ENCODE measurements around the gene ASPSCR1.

ASPSCR1 gene

GRCh38 chr17:81966343-81967243, 10.8 kb upstream of the ASPSCR1 start:
- TF ChIP-seq MYC (IDR thresholded peaks at IDR 0.05; ENCODE audit: low read depth, low read length), result no peak
- TF ChIP-seq, protein P1, sequence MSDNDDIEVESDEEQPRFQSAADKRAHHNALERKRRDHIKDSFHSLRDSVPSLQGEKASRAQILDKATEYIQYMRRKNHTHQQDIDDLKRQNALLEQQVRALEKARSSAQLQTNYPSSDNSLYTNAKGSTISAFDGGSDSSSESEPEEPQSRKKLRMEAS (IDR thresholded peaks at IDR 0.05; ENCODE audit: low read depth, low read length), result no peak
- TF ChIP-seq, protein P2, sequence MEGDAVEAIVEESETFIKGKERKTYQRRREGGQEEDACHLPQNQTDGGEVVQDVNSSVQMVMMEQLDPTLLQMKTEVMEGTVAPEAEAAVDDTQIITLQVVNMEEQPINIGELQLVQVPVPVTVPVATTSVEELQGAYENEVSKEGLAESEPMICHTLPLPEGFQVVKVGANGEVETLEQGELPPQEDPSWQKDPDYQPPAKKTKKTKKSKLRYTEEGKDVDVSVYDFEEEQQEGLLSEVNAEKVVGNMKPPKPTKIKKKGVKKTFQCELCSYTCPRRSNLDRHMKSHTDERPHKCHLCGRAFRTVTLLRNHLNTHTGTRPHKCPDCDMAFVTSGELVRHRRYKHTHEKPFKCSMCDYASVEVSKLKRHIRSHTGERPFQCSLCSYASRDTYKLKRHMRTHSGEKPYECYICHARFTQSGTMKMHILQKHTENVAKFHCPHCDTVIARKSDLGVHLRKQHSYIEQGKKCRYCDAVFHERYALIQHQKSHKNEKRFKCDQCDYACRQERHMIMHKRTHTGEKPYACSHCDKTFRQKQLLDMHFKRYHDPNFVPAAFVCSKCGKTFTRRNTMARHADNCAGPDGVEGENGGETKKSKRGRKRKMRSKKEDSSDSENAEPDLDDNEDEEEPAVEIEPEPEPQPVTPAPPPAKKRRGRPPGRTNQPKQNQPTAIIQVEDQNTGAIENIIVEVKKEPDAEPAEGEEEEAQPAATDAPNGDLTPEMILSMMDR (IDR thresholded peaks at IDR 0.05; ENCODE audit: low read depth, low read length), result no peak
- DNase-seq (ENCODE audit: low read depth), result peak; percentile 56
- no peak overlapping the region for H3K4me3 ChIP-seq (ENCODE audit: low read depth, low read length)

DNA sequence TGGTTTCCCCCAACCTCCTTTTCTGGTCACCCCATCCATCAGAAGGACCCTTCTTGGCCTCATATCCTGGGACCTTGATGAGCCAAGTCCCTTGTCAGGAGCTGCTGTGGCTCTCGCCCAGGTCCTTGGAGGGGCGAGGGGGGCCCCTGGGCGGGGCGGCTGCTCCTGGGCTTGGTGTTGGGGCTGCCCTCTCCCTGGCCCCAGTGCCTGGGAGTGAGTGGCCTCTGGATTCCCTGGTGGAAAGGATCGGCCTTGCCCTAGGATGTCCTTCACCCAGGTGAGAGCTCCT, 10.2 kb upstream of the ASPSCR1 start:
- no peak for TF ChIP-seq MYC (IDR thresholded peaks at IDR 0.05; ENCODE audit: low read depth, low read length)
- TF ChIP-seq, protein P1 (IDR thresholded peaks at IDR 0.05; ENCODE audit: low read depth, low read length), result no peak
- no peak for TF ChIP-seq POLR2A (IDR thresholded peaks at IDR 0.05; ENCODE audit: extremely low read depth, insufficient read length)
- TF ChIP-seq, protein P2 (IDR thresholded peaks at IDR 0.05; ENCODE audit: low read depth, low read length), result no peak
- DNase-seq (ENCODE audit: low read depth), result no peak
- H3K4me3 ChIP-seq (ENCODE audit: low read depth, low read length), result no peak overlapping the region

GRCh38 chr17:81967533-81968395, 9.7 kb upstream of the ASPSCR1 start:
- TF ChIP-seq, protein P2 (IDR thresholded peaks at IDR 0.05; ENCODE audit: low read depth, low read length), result no peak
- TF ChIP-seq MYC (IDR thresholded peaks at IDR 0.05; ENCODE audit: low read depth, low read length) (no peak), POLR2A (IDR thresholded peaks at IDR 0.05; ENCODE audit: extremely low read depth, insufficient read length) (no peak)
- TF ChIP-seq, protein P1 (IDR thresholded peaks at IDR 0.05; ENCODE audit: low read depth, low read length), result no peak
- peak; percentile 52 for DNase-seq (ENCODE audit: low read depth)
- no peak overlapping the region for H3K4me3 ChIP-seq (ENCODE audit: low read depth, low read length)

GRCh38 chr17:81968396-81968745, 9.1 kb upstream of the ASPSCR1 start:
- DNase-seq (ENCODE audit: low read depth), result no peak
- TF ChIP-seq POLR2A (IDR thresholded peaks at IDR 0.05; ENCODE audit: extremely low read depth, insufficient read length), result no peak
- TF ChIP-seq, protein P2 (IDR thresholded peaks at IDR 0.05; ENCODE audit: low read depth, low read length), result no peak
- no peak for TF ChIP-seq MYC (IDR thresholded peaks at IDR 0.05; ENCODE audit: low read depth, low read length)
- TF ChIP-seq, protein P1 (IDR thresholded peaks at IDR 0.05; ENCODE audit: low read depth, low read length), result no peak
- H3K4me3 ChIP-seq (ENCODE audit: low read depth, low read length), result no peak overlapping the region

DNA sequence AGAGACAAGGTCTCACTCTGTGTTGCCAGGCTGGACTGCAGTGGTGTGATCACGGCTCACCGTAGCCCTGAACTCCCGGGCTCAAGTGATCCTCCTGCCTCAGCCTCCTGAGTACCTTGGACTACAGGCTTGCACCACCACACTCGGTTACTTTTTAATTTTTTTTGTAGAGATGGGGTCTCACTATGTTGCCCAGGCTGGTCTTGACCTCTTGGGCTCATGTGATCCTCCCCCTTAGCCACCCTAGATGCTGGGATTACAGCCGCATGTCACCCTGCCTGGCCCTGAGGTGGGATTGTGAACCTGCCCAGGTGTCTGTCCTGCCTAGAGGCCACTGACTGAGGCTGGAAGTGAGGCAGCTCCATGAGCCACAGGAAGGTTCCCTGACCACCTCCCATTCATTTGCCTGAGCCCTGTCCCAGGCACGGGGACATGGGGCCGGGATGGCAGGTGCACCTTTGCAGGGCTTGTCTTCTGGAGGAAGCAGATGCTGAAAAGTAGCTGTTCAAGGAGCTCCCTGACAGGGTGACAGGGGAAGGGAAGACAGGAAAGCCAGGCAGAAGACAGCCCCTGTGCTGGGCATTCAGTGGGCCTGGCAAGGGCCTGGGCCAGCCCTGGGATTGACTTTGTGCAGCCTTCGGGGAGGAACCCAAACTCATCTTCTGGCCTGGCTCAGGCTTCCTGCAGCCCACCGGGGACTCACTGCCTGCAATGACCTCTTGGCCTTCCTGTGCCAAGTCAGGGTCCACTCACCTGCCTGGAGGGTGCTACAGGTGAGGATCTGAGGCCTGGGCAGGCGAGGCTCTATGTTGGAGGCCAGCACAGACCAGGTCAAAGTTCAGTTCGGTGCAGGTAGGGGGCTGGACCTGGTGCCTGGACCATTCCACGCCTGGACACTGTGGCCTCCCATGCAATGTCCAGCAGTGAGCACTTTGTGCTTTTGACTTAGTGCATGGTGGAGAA, 8.3 kb upstream of the ASPSCR1 start:
- no peak for DNase-seq (ENCODE audit: low read depth)
- TF ChIP-seq MYC (IDR thresholded peaks at IDR 0.05; ENCODE audit: low read depth, low read length) (no peak), POLR2A (IDR thresholded peaks at IDR 0.05; ENCODE audit: extremely low read depth, insufficient read length) (no peak)
- TF ChIP-seq, protein P1 (IDR thresholded peaks at IDR 0.05; ENCODE audit: low read depth, low read length), result no peak
- TF ChIP-seq, protein P2 (IDR thresholded peaks at IDR 0.05; ENCODE audit: low read depth, low read length), result no peak
- no peak overlapping the region for H3K4me3 ChIP-seq (ENCODE audit: low read depth, low read length)
